NOMO-1 treated with DMSO at 0.1 percent for 48 hours (cell line): ENCODE data around the gene RUSF1.
"Not testable (repeated sequence)": the region's sequence is repeated elsewhere in the genome, so short reads cannot be mapped to it uniquely, and the experiment has no call there.

Source experiments
- DNase-seq: peaks from one replicate; lab custom pipeline; 2025; ENCODE audit not compliant: unreplicated experiment; lab: John Stamatoyannopoulos, UW

The RUSF1 gene

DNA sequence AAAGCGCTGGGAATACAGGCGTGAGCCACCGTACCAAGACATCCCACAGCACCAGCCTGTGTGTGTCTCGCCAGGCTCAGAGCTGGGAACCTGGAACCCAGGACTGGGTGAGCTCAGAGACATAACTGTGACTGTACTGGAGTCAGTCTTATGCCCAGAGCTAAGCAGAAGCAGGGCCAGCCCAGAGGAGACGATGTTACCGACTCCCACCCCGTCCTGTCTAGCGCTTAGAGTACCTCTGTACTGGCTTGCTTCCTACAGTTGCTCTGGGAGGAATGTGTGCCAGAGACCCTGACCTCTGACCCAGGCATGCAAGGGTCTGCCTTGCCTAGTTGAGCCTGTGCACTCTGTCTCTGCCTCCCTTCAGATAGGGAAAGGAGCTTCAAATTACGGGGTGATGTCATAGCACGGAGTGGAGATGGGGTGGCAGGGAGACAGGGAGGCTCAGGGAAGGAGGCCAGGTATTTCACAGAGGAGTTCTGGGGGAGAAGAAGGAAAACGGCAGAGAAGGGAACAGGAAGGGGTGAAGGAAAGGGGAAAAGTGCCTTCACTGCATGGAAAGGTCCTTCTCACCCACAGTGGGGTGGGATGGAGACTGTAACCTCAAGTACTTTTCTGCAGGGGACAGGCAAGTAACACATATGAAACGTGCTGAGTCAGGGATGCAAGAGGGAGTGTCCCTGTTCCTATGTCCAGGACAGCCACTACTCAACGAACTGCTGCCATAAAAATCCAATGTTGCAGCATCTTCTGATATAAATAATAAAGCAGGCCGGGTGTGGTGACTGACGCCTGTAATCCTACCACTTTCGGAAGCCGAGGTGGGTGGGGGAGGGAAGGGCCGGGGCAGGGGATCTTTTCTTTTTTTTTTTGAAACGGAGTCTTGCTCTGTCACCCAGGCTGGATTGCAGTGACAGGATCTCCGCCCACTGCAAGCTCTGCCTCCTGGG is 54.7 kb downstream of the RUSF1 start:
- peak; percentile 29 for DNase-seq

DNA sequence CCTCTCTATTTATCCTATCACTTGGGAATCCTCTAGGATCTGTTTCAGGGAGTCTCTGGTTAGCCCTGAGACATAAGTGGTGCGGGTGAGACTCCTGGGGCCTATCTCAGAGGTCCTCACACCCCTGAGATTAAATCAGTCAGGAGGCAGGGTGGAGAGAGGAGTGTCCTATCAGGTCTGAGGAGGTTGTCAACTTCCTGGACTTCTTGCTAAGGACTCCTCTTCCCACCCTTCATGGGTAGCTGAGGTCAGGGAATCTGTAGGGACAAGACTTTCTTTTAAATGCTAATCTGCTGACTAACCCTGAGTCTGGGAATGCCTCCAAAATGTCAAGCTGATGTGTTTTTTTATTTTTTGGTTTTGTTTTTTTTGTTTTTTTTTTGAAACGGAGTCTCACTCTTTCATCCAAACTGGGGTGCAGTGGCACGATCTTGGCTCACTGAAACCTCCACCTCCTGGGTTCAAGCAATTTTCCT is 55.5 kb downstream of the RUSF1 start:
- DNase-seq: no peak

GRCh38 chr16:31451681-31452351 is 56.4 kb downstream of the RUSF1 start:
- DNase-seq: no peak

- DNase-seq: no peak
Observed at GRCh38 chr16:31451201-31451600, 57.0 kb downstream of the RUSF1 start.

- DNase-seq: not testable (repeated sequence)
Observed at GRCh38 chr16:31445931-31446330, 62.3 kb downstream of the RUSF1 start.

- DNase-seq: no peak
Observed at GRCh38 chr16:31441956-31442355, 66.2 kb downstream of the RUSF1 start.

- DNase-seq: no peak
Observed at GRCh38 chr16:31440516-31441184, 67.5 kb downstream of the RUSF1 start.

DNA sequence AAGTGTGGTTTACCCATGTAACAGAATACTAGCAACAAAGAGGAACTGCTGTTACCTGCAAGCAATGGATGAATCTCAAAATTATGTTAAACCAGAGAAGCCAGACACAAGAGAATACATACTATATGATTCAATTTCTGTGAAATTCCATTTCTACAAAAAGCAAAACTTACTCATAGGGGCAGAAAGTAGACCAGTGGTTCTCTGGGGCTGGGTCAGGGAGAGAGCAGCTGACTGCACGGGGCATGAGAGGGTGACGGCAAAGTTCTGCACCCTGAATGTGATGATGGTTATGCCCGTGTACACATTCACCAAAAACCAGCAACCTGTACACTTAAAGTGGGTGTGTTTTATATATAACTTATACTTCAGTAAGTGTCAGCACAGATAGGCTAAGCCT is 68.7 kb downstream of the RUSF1 start:
- DNase-seq: no peak
